ENCODE measurements around the gene ARR3. TPM values are rescaled to one million over a fixed set of nuclear protein-coding genes. Genes with fewer than 3 reads are reported as not detected.
"Not testable (repeated sequence)": the region's sequence is repeated elsewhere in the genome, so short reads cannot be mapped to it uniquely, and the experiment has no call there.

ARR3 gene
- total RNA-seq, 4 donors from 2014 or later = not detected

GRCh38 chrX:70241501-70241900 lies 26.6 kb upstream of the ARR3 start:
- DNase-seq (ENCODE audit: low spot score) = no peak
- no peak for ATAC-seq (ENCODE audit: low FRiP score)
- no peak for TF ChIP-seq CTCF (IDR thresholded peaks at IDR 0.05)

GRCh38 chrX:70243601-70244000 lies 24.5 kb upstream of the ARR3 start:
- not testable (repeated sequence) for DNase-seq (ENCODE audit: low spot score); ATAC-seq (ENCODE audit: low FRiP score)

- ATAC-seq (ENCODE audit: low FRiP score) (no peak), DNase-seq (ENCODE audit: low spot score) (no peak)
- TF ChIP-seq CTCF (IDR thresholded peaks at IDR 0.05) = no peak
Measured at GRCh38 chrX:70244881-70245280, 23.3 kb upstream of the ARR3 start.

DNA sequence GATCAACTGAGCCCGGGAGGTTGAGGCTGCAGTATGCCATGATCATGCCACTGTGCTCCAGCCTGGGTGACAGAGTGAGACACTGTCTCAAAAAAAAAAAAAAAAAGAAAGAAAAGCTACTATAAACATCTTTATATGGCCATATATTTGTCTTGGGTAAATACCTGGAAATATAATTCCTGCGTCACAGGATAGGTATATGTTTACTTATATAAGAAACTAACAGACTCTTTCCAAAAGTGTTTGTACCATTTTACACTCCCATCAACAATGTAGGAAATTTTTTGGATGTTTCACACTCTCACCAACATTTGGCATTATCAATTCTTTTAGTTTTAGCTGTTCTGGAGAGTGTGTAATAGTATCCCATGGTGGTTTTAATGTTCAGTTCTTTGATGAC lies 20.9 kb upstream of the ARR3 start:
- no peak for DNase-seq (ENCODE audit: low spot score)
- TF ChIP-seq CTCF (IDR thresholded peaks at IDR 0.05) = no peak

GRCh38 chrX:70252491-70252890 lies 15.6 kb upstream of the ARR3 start:
- DNase-seq (ENCODE audit: low spot score) (no peak), ATAC-seq (ENCODE audit: low FRiP score) (no peak)
- TF ChIP-seq CTCF (IDR thresholded peaks at IDR 0.05) = no peak

More for the DNA sequence above, 20.9 kb upstream of the ARR3 start:
- no peak for ATAC-seq (ENCODE audit: low FRiP score)

GRCh38 chrX:70253377-70254062 lies 14.6 kb upstream of the ARR3 start:
- no peak for TF ChIP-seq CTCF (IDR thresholded peaks at IDR 0.05)
- DNase-seq (ENCODE audit: low spot score) (no peak), ATAC-seq (ENCODE audit: low FRiP score) (no peak)

- TF ChIP-seq CTCF (IDR thresholded peaks at IDR 0.05) = no peak
- ATAC-seq (ENCODE audit: low FRiP score) (no peak), DNase-seq (ENCODE audit: low spot score) (no peak)
Measured at GRCh38 chrX:70254063-70254400, 14.1 kb upstream of the ARR3 start.
